Measurements from ENCODE around the gene ZNF783.

GRCh38 chr7:149329766-149330334 lies 67.9 kb downstream of the ZNF783 start:
- TF ChIP-seq, protein P1, sequence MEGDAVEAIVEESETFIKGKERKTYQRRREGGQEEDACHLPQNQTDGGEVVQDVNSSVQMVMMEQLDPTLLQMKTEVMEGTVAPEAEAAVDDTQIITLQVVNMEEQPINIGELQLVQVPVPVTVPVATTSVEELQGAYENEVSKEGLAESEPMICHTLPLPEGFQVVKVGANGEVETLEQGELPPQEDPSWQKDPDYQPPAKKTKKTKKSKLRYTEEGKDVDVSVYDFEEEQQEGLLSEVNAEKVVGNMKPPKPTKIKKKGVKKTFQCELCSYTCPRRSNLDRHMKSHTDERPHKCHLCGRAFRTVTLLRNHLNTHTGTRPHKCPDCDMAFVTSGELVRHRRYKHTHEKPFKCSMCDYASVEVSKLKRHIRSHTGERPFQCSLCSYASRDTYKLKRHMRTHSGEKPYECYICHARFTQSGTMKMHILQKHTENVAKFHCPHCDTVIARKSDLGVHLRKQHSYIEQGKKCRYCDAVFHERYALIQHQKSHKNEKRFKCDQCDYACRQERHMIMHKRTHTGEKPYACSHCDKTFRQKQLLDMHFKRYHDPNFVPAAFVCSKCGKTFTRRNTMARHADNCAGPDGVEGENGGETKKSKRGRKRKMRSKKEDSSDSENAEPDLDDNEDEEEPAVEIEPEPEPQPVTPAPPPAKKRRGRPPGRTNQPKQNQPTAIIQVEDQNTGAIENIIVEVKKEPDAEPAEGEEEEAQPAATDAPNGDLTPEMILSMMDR (conservative IDR thresholded peaks at IDR 0.05 in 1 of 2, IDR thresholded peaks at IDR 0.05 in 1 of 2; ENCODE audit: low read depth in 1 of 2, low read length in 2 of 2) = no peak
- TF ChIP-seq EZH2 (IDR thresholded peaks at IDR 0.05; ENCODE audit: low read length, missing control alignments) = no peak
